Small intestine (tissue), 7 donors: ENCODE measurements around the gene PHETA1. TPM values are rescaled to one million over a fixed set of nuclear protein-coding genes. Genes with fewer than 3 reads are reported as not detected.
"Not testable (repeated sequence)": the region's sequence is repeated elsewhere in the genome, so short reads cannot be mapped to it uniquely, and the experiment has no call there.

Experiments used
- DNase-seq, 2 donors: peaks; one replicate each; pipeline versions ENCODE4 v3.0.0 to v3.0.0-alpha.2; 2013
- FAIRE-seq: peaks from 2 replicates; lab custom pipeline; 2012; peaks lifted over from hg19 to GRCh38; lab: Jason Lieb, UNC
- H3K27ac ChIP-seq, 3 donors: one replicate each; pipeline ENCODE4 v1.5.1; 2013; ENCODE audit warnings: low read length in 2 of 3, mild to moderate bottlenecking in 2 of 3, control low read depth in 1 of 3, inconsistent platforms in 1 of 3, low read depth in 1 of 3, moderate library complexity in 1 of 3
- H3K27me3 ChIP-seq, 3 donors: one replicate each; pipeline ENCODE4 v1.6.1; 2013; ENCODE audit warnings: low read length in 3 of 3, inconsistent platforms in 1 of 3; ENCODE audit not compliant: control insufficient read depth in 3 of 3, insufficient read depth in 3 of 3
- H3K36me3 ChIP-seq, 3 donors: one replicate each; pipeline ENCODE4 v1.6.1; 2013; ENCODE audit warnings: low read length in 3 of 3, inconsistent platforms in 1 of 3, low read depth in 1 of 3, mild to moderate bottlenecking in 1 of 3, moderate library complexity in 1 of 3; ENCODE audit not compliant: control insufficient read depth in 3 of 3, insufficient read depth in 2 of 3
- H3K4me1 ChIP-seq, 3 donors: one replicate each; pipeline ENCODE4 v1.6.1; 2013; ENCODE audit warnings: low read length in 2 of 3, inconsistent platforms in 1 of 3, low read depth in 1 of 3, mild to moderate bottlenecking in 1 of 3, moderate library complexity in 1 of 3; ENCODE audit not compliant: control insufficient read depth in 3 of 3, insufficient read depth in 2 of 3
- H3K4me3 ChIP-seq, 3 donors: one replicate each; pipeline ENCODE4 v1.5.1; 2013; ENCODE audit warnings: low read length in 3 of 3, control low read depth in 1 of 3, inconsistent platforms in 1 of 3, low read depth in 1 of 3, mild to moderate bottlenecking in 1 of 3, moderate library complexity in 1 of 3
- H3K9me3 ChIP-seq, 2 donors: one replicate each; pipeline ENCODE4 v1.6.1; 2013; ENCODE audit warnings: low read depth in 1 of 2, low read length in 1 of 2; ENCODE audit not compliant: control insufficient read depth in 2 of 2, insufficient read depth in 1 of 2
- WGBS, 3 donors: extraction: QIAGEN DNeasy Blood & Tissue Kit; methylation state at CpG; one replicate each; pipeline ENCODE4 v1.1.7; 2013; 5-methylcytosine and 5-hydroxymethylcytosine counted together
- polyA plus RNA-seq, 4 donors: library from polyadenylated mRNA; stranded (reverse) in 3 of 4; unstranded in 1 of 4; fragments of 200-250 nt in 3 of 4; fragments of 120-200 nt in 1 of 4; gene quantifications; one replicate each; pipeline versions ENCODE4 v1.2.1 to v1.2.3, GENCODE V29; 2013
- donor health status: healthy with polysubstance abuse.
- donor health status: control.
- donor health status: control.
- donor health status: Bipolar disorder and iron deficiency.
- donor health status: healthy.

PHETA1 gene
- polyA plus RNA-seq, 4 donors: 37.3 to 87.1 (median 46.0) TPM

DNA sequence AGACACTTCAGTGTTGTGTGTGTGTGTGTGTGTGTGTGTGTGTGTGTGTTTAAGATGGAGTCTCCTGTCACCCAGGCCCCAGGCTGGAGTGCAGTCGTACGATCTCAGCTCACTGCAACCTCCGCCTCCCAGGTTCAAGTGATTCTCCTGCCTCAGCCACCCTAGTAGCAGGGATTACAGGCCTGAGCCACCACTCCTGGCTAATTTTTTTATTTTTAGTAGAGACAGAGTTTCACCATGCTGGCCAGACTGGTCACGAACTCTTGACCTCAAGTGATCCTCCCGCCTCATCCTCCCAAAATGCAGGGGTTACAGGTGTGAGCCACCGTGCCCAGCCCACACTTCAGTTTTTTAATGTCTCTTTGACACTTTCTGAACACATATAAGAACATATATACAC is 32.5 kb downstream of the PHETA1 start:
- FAIRE-seq, H3K27ac ChIP-seq, H3K4me3 ChIP-seq, H3K36me3 ChIP-seq, H3K9me3 ChIP-seq, DNase-seq, H3K27me3 ChIP-seq, H3K4me1 ChIP-seq: not testable (repeated sequence)
- WGBS, 3 donors: 89 to 97% (median 92%) methylated on average over 6 of the region's 6 CpGs

DNA sequence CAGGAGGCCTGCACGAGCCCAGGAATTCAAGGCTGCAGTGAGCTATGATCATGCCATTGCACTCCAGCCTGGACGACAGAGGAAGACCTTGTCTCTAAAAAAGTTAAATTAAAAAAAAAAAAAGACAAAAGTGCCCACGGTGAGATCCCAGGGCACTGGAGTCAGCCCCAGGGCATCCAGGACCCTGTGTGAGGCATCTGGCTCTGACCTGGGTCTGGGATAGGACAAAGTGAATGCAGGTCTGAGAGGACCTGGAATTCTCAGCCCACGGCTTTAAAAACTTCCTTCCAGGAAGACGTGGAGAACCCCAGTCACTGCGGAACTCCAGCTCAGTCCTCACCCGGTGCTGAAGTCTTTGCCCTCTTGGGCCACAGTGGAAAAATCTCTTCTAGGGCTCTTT is 33.1 kb downstream of the PHETA1 start:
- Histone ChIP-seq H3K4me1 (no peaks in the 10 kb centered on the region), H3K4me3 (no peak overlapping the region), H3K27ac (no peak overlapping the region), H3K27me3 (no peaks in the 10 kb centered on the region), H3K9me3 (no peaks in the 10 kb centered on the region), H3K36me3 (no peaks in the 10 kb centered on the region)
- no peak for DNase-seq
- no peak for FAIRE-seq
- WGBS, 3 donors: 69 to 82% (median 74%) methylated on average over 7 of the region's 7 CpGs

DNA sequence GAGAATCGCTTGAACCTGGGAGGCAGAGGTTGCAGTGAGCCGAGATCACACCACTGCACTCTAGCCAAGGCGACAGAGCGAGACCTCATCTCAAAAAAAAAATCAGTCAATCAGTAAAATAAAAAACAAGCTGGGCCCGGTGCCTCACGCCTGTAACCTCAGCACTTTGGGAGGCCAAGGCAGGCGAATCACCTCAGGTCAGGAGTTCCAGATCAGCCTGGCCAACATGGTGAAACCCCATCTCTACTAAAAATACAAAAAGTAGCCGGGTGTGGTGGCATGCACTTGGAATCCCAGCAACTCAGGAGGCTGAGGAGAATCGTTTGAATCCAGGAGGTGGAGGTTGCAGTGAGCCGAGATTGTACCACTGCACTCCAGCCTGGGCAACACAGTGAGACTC is 33.6 kb downstream of the PHETA1 start:
- not testable (repeated sequence) for H3K27ac ChIP-seq, DNase-seq, H3K9me3 ChIP-seq, H3K4me3 ChIP-seq, H3K36me3 ChIP-seq, FAIRE-seq, H3K27me3 ChIP-seq, H3K4me1 ChIP-seq
- 83 to 86% (median 86%) methylated on average over 10 of the region's 10 CpGs for WGBS, 3 donors

DNA sequence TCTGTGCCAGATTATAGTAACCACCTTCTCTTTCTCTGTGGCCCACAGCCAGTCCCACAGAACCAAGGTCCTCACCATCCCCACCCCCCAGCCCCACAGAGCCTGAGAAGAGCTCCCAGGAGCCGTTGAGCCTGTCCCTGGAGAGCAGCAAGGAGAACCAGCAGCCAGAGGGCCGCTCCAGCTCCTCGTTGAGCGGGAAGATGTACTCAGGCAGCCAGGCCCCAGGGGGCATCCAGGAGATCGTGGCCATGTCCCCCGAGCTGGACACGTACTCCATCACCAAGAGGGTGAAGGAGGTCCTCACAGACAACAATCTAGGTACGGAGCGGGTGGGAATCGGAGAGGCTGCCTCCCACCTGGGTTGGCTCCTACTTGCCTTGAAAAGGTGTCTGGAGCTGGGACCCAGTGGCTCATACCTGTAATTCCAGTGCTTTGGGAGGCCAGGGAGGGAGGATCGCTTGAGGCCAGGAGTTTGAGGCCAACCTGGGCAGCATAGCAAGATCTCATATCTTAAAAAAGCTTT is 34.4 kb downstream of the PHETA1 start:
- FAIRE-seq (no peak), DNase-seq (no peak)
- Histone ChIP-seq H3K4me3 (no peak overlapping the region), H3K9me3 (no peaks in the 10 kb centered on the region), H3K36me3 (no peaks in the 10 kb centered on the region), H3K27ac (no peak overlapping the region), H3K27me3 (no peaks in the 10 kb centered on the region), H3K4me1 (no peaks in the 10 kb centered on the region)
- WGBS, 3 donors: 89 to 95% (median 90%) methylated on average over 11 of the region's 11 CpGs

DNA sequence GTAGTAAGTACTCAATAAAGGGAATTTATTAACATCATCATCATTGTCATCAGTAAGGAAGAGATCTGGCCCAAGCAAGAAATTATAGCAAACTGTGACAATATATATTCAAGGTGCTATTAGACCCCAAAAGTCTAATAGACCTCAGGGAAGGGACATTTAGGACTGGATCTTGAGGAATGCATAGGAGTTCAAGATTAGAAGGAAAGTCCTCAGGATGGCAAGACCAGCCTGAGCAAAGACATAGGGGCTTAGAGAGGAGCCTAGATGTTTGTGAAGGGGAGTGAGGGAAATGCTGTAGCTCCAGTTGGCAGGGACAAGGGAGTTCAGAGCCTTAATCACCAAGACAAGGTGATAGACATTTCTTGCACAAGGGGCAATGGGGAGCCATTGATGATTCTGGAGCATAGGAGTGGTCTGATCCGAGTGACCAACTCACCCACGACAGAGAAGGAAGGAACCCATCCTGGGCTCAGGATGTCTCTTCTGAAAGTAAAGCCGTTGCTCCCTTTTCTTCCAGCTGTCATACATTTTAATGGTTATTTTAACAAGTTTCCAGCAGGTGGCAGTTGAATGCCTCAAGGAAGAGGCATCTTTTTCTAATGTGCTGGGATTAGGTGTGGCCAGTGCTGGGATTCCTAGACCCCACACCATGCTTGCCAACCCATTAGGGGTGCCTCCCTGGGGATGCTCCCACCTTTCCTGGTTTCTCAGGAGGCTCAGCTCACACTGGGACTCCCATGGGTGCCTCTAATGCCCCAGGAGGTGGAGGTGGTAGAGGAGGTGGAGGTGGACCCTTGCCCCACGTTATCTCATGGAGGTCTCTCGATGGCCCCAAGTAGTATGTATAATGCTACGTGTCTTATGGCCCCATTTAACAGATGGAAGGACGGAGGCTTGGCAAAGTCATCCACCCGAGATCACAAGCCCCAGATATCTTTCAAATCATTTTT is 37.8 kb downstream of the PHETA1 start:
- Histone ChIP-seq H3K27ac (no peak overlapping the region), H3K27me3 (no peaks in the 10 kb centered on the region), H3K4me3 (no peak overlapping the region), H3K9me3 (peaks cover 0 to 2% of the 10 kb centered on the region in 2 donors), H3K4me1 (no peaks in the 10 kb centered on the region), H3K36me3 (no peaks in the 10 kb centered on the region)
- DNase-seq (peak; percentile 56 to 61), FAIRE-seq (no peak)
- 19 to 54% (median 28%) methylated on average over 8 of the region's 8 CpGs for WGBS, 3 donors

DNA sequence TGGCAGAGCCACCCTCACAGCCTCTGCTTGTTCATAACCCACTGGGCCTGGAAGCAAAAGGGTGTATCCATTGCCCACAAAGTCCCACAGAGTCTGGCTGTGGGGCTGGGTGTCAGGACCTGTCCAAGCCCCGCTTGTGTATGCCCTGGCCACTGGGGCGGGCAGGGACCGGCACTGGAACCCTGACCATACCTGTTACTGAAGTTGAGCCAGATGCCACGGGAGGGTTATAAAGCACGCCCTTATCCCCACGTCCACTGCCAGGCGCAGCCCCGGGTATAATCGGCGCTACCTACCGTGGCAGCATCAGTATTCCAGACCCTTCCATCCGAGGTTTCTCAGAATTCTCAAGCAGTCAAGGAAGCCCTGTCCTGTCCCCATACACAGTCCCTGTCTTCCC is 40.8 kb downstream of the PHETA1 start:
- DNase-seq: no peak
- Histone ChIP-seq H3K9me3 (peaks cover 0 to 2% of the 10 kb centered on the region in 2 donors), H3K4me1 (no peaks in the 10 kb centered on the region), H3K27me3 (no peaks in the 10 kb centered on the region), H3K36me3 (no peaks in the 10 kb centered on the region), H3K4me3 (no peak overlapping the region), H3K27ac (no peak overlapping the region)
- 79 to 87% (median 79%) methylated on average over 12 of the region's 12 CpGs for WGBS, 3 donors
- no peak for FAIRE-seq

DNA sequence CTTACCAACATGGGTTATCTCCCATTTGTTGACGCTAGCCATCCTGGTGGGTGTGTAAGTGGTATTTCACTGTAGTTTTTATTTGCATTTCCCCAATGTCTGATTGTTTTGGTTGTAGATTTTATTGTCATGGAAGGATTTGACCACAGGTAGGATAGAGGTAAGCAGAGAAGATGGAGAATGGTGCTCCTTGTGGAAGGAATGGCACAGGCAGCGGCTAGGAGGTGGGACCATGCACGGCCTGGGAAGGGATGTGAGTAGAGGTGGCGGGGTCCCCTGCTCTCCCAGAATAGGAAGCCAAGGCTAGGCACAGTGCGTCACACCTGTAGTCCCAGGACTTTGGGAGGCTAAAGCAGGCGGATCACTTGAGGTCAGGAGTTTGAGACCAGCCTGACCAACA is 41.4 kb downstream of the PHETA1 start:
- WGBS, 3 donors: 80 to 84% (median 80%) methylated on average over 6 of the region's 6 CpGs
- H3K4me3 ChIP-seq: no peak overlapping the region
- H3K4me1 ChIP-seq: no peaks in the 10 kb centered on the region
- DNase-seq (no peak), FAIRE-seq (no peak)
- H3K27me3 ChIP-seq: no peaks in the 10 kb centered on the region
- peaks cover 0 to 2% of the 10 kb centered on the region in 2 donors for H3K9me3 ChIP-seq
- no peak overlapping the region for H3K27ac ChIP-seq
- no peaks in the 10 kb centered on the region for H3K36me3 ChIP-seq

DNA sequence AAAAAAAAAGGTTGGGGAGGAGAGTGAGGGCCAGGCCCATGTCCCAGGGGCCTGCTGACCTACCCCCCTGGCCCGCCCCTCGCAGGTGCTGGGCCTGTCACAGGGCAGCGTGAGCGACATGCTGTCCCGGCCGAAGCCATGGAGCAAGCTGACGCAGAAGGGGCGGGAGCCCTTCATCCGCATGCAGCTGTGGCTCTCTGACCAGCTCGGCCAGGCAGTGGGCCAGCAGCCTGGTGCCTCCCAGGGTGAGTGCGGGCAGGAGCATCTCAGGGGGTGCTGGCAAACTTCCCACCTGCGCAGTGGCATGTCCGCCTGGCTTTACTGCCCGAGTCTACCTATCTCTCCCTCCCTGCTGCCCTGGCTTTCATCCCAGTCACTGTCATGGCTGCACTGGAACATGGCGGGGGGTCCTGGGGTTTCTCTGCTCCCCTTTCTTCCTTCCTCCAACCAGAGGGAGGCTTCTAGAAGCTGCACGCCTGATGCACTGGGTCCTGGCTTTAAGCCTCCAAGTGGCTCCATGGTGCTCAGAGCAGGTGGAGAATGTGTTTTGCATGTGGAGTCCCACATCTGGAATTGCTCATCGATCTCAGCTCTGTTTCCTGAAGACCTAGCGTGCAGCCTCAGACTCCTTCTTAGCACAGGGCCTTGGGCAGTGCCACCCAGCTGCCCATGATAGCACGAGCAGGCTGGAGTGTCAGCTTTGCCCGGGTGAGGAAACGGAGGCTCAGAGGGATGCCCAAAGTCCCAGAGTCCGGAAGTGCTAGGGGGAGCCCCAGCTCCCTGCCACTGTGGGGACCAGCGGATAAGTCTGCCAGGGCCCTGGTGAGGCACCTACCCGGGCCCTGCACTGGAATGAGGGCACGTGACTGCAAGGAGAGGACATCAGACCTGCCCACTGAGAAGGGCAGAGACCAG is 46.3 kb downstream of the PHETA1 start:
- peaks cover 0 to 2% of the 10 kb centered on the region in 2 donors for H3K9me3 ChIP-seq
- H3K27ac ChIP-seq: no peak overlapping the region
- H3K27me3 ChIP-seq: no peaks in the 10 kb centered on the region
- DNase-seq (no peak), FAIRE-seq (no peak)
- H3K4me1 ChIP-seq: no peaks in the 10 kb centered on the region
- 75 to 84% (median 82%) methylated on average over 24 to 25 of the region's 25 CpGs for WGBS, 3 donors
- no peaks in the 10 kb centered on the region for H3K36me3 ChIP-seq
- H3K4me3 ChIP-seq: no peak overlapping the region
